Cardiac ventricle fibroblast (primary cell): Measurements from ENCODE around the gene TMEM239. TPM values are rescaled to one million over a fixed set of nuclear protein-coding genes. Genes with fewer than 3 reads are reported as not detected.

Experiments
- total RNA-seq: library from RNA; depleted of rRNA; stranded (reverse); fragments of >200 nt; gene quantifications from 2 replicates; pipeline ENCODE4 v1.2.3, GENCODE V29; 2015

The TMEM239 gene
- total RNA-seq = not detected in 2 replicates

GRCh38 chr20:2816030-2816582 lies at the start of gene TMEM239:
TMEM239 (plus strand) TSS chr20:2816364; CDS start chr20:2816555, 191 bp downstream.

DNA sequence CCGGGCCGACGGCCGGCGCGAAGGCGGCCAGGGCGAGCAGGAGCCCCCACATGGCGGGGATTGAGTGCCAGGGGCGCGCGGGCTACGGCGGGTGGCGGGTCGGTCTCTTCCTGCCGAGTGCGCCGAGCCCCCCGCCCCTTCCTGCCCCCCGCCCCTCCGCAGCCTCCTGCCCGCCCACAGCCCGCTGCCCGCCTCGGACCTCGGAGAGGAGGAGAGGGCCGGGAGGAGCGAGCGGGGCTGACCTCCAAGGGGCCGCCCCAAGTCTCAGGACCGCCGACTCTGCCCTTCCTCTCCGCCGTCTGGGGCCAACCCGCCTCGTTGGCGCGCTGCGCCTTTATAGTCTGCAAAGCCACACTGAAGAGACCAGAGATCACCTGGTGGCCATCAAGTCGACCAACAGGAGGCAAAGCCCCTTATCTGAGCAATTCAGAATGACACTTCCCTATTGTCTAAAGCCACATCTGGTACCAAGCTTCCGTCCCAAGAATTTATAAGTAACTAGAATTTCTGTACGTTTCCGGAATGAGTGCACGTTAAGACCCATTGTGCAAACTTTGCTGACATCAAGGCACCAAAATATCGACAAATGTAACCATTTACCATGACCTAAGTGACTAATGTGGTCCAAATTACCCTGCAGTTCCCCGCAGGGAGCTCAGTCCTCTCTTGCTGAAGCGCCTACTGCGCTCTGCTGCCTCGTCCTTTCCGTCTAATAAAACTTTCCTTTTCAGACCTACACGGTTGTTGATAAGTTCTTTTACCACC lies 15.5 kb upstream of the TMEM239 start, which contains the start of gene CPXM1:
Gene CPXM1, minus strand, starts transcription at position 107 of the 765 bp plus-strand sequence. Its CDS starts 55 bp downstream, at position 52.

DNA sequence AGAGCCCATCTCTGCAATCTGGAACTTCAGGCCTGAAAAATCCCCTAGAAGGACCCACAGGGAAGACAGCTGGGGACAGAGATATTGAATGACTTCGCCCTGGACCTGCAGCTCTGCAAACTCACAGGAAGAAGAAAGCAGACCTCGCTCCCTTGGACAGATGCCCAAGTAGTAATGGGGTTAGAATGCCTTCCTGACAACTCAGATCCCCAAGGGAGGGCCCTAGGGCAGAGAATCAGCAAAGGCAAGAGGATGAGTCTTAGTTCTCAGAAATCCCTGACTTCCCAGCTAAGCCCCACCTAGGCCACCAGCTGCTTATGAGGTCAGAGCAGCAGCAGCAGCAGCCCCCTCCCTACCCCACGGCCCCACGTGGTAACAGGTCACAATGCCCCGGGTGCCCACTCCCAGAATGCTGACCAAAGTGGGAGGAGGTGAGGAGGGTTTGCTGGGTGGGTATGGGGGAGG lies 1.5 kb upstream of the TMEM239 start, which contains the start of gene C20orf141:
Gene C20orf141, plus strand, starts transcription at position 401 of the 465 bp plus-strand sequence. CDS start 198 bp downstream, outside the sequence.

DNA sequence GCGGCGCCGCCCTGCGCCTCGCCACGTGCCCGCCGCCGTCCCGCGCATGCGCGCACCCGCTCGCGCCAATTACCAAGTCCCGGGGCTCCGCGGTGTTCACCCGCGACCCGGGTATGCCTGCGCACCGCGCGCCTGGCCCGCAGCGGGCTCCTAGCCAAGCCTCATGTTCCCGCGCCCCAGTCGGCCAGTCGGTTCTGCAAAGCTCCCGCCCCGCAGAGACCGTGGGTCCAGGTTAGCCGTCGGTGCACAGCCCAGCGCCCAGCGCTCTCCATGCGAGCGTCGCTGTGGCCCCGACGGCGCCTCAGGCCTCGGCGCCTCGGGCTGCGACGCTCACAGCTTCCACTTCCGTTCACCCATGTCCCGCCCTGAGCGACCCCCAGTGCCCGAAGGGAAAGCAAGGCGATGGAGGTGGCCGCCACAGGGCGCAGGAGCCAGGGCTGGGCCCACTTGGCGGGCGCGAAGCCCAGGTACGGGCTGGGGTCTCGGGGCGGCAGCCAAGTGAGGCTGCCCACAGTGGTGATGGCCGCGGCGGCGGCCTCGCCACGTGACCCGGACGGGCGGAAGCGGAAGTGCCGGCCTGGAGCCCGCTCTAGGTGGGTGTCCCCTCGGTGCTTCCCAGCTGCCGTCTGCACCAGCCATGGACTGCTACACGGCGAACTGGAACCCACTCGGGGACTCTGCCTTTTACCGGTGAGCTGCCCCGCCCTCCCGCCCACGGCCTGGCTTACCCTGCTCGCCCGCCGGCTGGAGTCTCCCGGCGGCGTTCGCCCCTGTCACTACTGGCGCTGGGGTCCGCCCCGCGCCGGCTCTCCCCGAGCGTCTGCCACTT lies 24.2 kb downstream of the TMEM239 start, which contains the start of the genes PCED1A and VPS16:
Gene PCED1A, minus strand, starts transcription at position 518 of the 829 bp plus-strand sequence. CDS start 743 bp downstream, outside the sequence.
Gene VPS16, plus strand, starts transcription at position 608 of the 829 bp plus-strand sequence. Its CDS starts 30 bp downstream, at position 638.

Other genes starting within 250 kb of the TMEM239 start
- 66.0 and 77.4 TPM in 2 replicates for gene NOP56, start 163.7 kb upstream of the TMEM239 start, total RNA-seq
- gene IDH3B, start 152.1 kb upstream of the TMEM239 start, total RNA-seq = 58.4 and 62.0 TPM in 2 replicates
- 0.49 and 0.69 TPM in 2 replicates for gene EBF4, start 123.6 kb upstream of the TMEM239 start, total RNA-seq
- 85.5 and 93.2 TPM in 2 replicates for gene CPXM1, start 15.7 kb upstream of the TMEM239 start, total RNA-seq
- 1.2 TPM in 1 of 2 replicates, not detected in the other for gene C20orf141, start 1.4 kb upstream of the TMEM239 start, total RNA-seq
- 34.2 and 45.4 TPM in 2 replicates for gene PCED1A, start 24.3 kb downstream of the TMEM239 start, total RNA-seq
- gene VPS16, start 24.4 kb downstream of the TMEM239 start, total RNA-seq = 26.4 and 34.6 TPM in 2 replicates
- gene PTPRA, start 57.1 kb downstream of the TMEM239 start, total RNA-seq = 39.4 and 44.0 TPM in 2 replicates
- not detected in 2 replicates for gene GNRH2, start 227.3 kb downstream of the TMEM239 start, total RNA-seq
- 31.5 and 37.0 TPM in 2 replicates for gene MRPS26, start 229.7 kb downstream of the TMEM239 start, total RNA-seq